B cell (primary cell): ENCODE data around the gene SCN1B. TPM values are rescaled to one million over a fixed set of nuclear protein-coding genes. Genes with fewer than 3 reads are reported as not detected.

ENCODE experiments used
- ATAC-seq: fragments of 200-7000 bp; cut with Tn5 transposase; one replicate; pipeline ENCODE4 v1.10.0; 2021; ENCODE audit warnings: low read depth, mild to moderate bottlenecking, moderate number of reproducible peaks, moderate library complexity
- CTCF ChIA-PET: fragments of 350-600 bp; sonication (Branson Sonifier 250); formaldehyde crosslinking; loops from one replicate; lab custom pipeline; 2021; ENCODE audit warnings: antibody characterized with exemption, inconsistent platforms; lab: Charles Lee
- POLR2A ChIA-PET: fragments of 350-600 bp; sonication (Branson Sonifier 250); formaldehyde crosslinking; loops from one replicate; lab custom pipeline; 2021; ENCODE audit warnings: antibody characterized with exemption; lab: Charles Lee
- DNase-seq: peaks from one replicate; pipeline ENCODE4 v3.0.0; 2013
- H2AFZ ChIP-seq: 2 replicates; pipeline ENCODE4 v1.6.1; 2012; ENCODE audit warnings: mild to moderate bottlenecking, low read depth, low read length; ENCODE audit not compliant: insufficient read depth, poor library complexity, severe bottlenecking
- H3K27ac ChIP-seq, 2 donors: 1 replicate in 1 of 2; 2 replicates in 1 of 2; pipeline ENCODE4 v1.5.1; 2012 to 2013; ENCODE audit warnings: low read length in 2 of 2, mild to moderate bottlenecking in 2 of 2, moderate library complexity in 1 of 2
- H3K27me3 ChIP-seq, 4 experiments: fragments of 200-600 bp in 1 of 4; sonication (generic) in 1 of 4; replicated peaks in 1 of 4; 1 replicate in 2 of 4; 2 replicates in 2 of 4; pipeline versions ENCODE4 v1.6.1 to v1.7.0; 2013 to 2016; ENCODE audit warnings: low read length in 3 of 4, mild to moderate bottlenecking in 2 of 4, mixed read lengths in 1 of 4, moderate library complexity in 1 of 4; ENCODE audit not compliant: insufficient read depth in 4 of 4, control insufficient read depth in 3 of 4; ENCODE audit errors: control extremely low read depth in 1 of 4
- H3K36me3 ChIP-seq, 2 experiments: replicated peaks in 1 of 2; 1 replicate in 1 of 2; 2 replicates in 1 of 2; pipeline versions ENCODE4 v1.6.1 to v1.7.1; 2013; ENCODE audit warnings: low read length in 1 of 2; ENCODE audit not compliant: insufficient read depth in 2 of 2, control insufficient read depth in 1 of 2; ENCODE audit errors: control extremely low read depth in 1 of 2, extremely low read depth in 1 of 2
- H3K4me1 ChIP-seq, 2 donors: fragments of 200-600 bp in 1 of 2; sonication (generic) in 1 of 2; 1 replicate in 1 of 2; 2 replicates in 1 of 2; pipeline versions ENCODE4 v1.5.1 to v1.6.1; 2013 to 2017; ENCODE audit warnings: low read length in 2 of 2; ENCODE audit not compliant: control insufficient read depth in 2 of 2, insufficient read depth in 2 of 2
- H3K4me2 ChIP-seq: replicated peaks from 2 replicates; pipeline ENCODE3; 2012; ENCODE audit warnings: mild to moderate bottlenecking, low read depth, low read length; ENCODE audit not compliant: poor library complexity, severe bottlenecking
- H3K4me3 ChIP-seq, 5 experiments: fragments of 200-600 bp in 1 of 5; sonication (generic) in 1 of 5; 1 replicate in 3 of 5; 2 replicates in 2 of 5; pipeline versions ENCODE4 v1.5.1 to v1.7.0; 2011 to 2016; ENCODE audit warnings: low read length in 4 of 5, mild to moderate bottlenecking in 4 of 5, low read depth in 2 of 5, control low read depth in 1 of 5, moderate library complexity in 1 of 5; ENCODE audit not compliant: insufficient read depth in 1 of 5; ENCODE audit errors: control extremely low read depth in 1 of 5, extremely low read depth in 1 of 5
- H3K79me2 ChIP-seq: fragments of 200-600 bp; sonication (generic); one replicate; pipeline ENCODE4 v1.6.0; 2016; ENCODE audit warnings: low read length; ENCODE audit not compliant: control insufficient read depth, insufficient read depth
- H3K9ac ChIP-seq: fragments of 200-600 bp; sonication (generic); 2 replicates; pipeline ENCODE4 v1.6.1; 2017; ENCODE audit warnings: mild to moderate bottlenecking, low read length, moderate library complexity
- H3K9me3 ChIP-seq, 3 donors: one replicate each; pipeline versions ENCODE4 v1.6.1 to v1.7.1; 2013; ENCODE audit warnings: low read length in 2 of 3; ENCODE audit not compliant: control insufficient read depth in 2 of 3, insufficient read depth in 1 of 3; ENCODE audit errors: control extremely low read depth in 1 of 3
- H4K20me1 ChIP-seq: 2 replicates; pipeline ENCODE4 v1.6.0; 2012; ENCODE audit warnings: mild to moderate bottlenecking, low read length; ENCODE audit not compliant: insufficient read depth, control insufficient read depth, poor library complexity, severe bottlenecking
- H3K27ac Mint-ChIP-seq: one replicate; pipeline ENCODE4 v1.8.0; 2021; ENCODE audit warnings: mixed read lengths
- H3K27me3 Mint-ChIP-seq: one replicate; pipeline ENCODE4 v1.8.0; 2021; ENCODE audit warnings: mixed read lengths
- H3K4me1 Mint-ChIP-seq: one replicate; pipeline ENCODE4 v1.8.0; 2021; ENCODE audit warnings: mixed read lengths
- H3K4me3 Mint-ChIP-seq: one replicate; pipeline ENCODE4 v1.8.0; 2021; ENCODE audit warnings: mixed read lengths
- H3K9me3 Mint-ChIP-seq: one replicate; pipeline ENCODE4 v1.8.0; 2022; ENCODE audit warnings: mixed read lengths; ENCODE audit not compliant: insufficient read depth
- EZH2 ChIP-seq: IDR thresholded peaks from 2 replicates; pipeline ENCODE4 v1.6.1; 2012; ENCODE audit warnings: borderline replicate concordance, low read depth, mild to moderate bottlenecking, moderate library complexity, low read length; ENCODE audit not compliant: insufficient read depth, poor library complexity, severe bottlenecking
- WGBS: methylation state at CpG from one replicate; pipeline ENCODE4 v1.1.5; 2013; ENCODE audit warnings: missing lambda C conversion rate; ENCODE audit not compliant: insufficient coverage; 5-methylcytosine and 5-hydroxymethylcytosine counted together
- intact Hi-C: fragments of 100-400 bp; cut with micrococcal nuclease; formaldehyde crosslinking; loops from one replicate; pipeline ENCODE4 v1.10.0; 2022
- polyA plus RNA-seq: library from polyadenylated mRNA; depleted of rRNA; stranded (reverse); fragments of >200 nt; gene quantifications from 2 replicates; pipeline ENCODE4 v1.2.3, GENCODE V29; 2012
- total RNA-seq, 2 donors: library from RNA; stranded (reverse); fragments of 120-200 nt in 1 of 2; gene quantifications; 1 replicate in 1 of 2; 2 replicates in 1 of 2; pipeline versions ENCODE4 v1.2.3 to v1.2.4, GENCODE V29; 2013 to 2022
- TF ChIP-seq, protein P1 (sequence below): fragments of 200-600 bp; IDR thresholded peaks from one replicate; pipeline ENCODE4 v1.8.0; 2022; ENCODE audit warnings: antibody characterized with exemption, mild to moderate bottlenecking

SCN1B gene
- total and polyA plus RNA-seq, 2 donors (not counting 1 experiment from before 2014, with no cell fraction given), result 0.52 to 0.72 TPM

GRCh38 chr19:35045667-35046300, 15.5 kb downstream of the SCN1B start:
- intact Hi-C loops, result no loop called here
- Histone ChIP-seq H3K9ac (no peak overlapping the region), H3K4me2 (peak overlapping the region; percentile 36), H3K27me3 (peaks cover 0 to 10% (median 3%) of the 10 kb centered on the region in 4 experiments), H3K4me1 (peaks cover 14 to 23% of the 10 kb centered on the region in 2 donors), H4K20me1 (no peaks in the 10 kb centered on the region), H3K4me3 (no peak overlapping the region), H2AFZ (no peak overlapping the region), H3K36me3 (no peaks in the 10 kb centered on the region), H3K79me2 (no peaks in the 10 kb centered on the region), H3K9me3 (no peaks in the 10 kb centered on the region), H3K27ac (no peak overlapping the region)
- Mint-ChIP-seq H3K4me3 (peak overlapping the region; percentile 39), H3K27ac (peak overlapping the region; percentile 56), H3K9me3 (no peaks in the 10 kb centered on the region), H3K27me3 (peaks cover 7% of the 10 kb centered on the region), H3K4me1 (peaks cover 26% of the 10 kb centered on the region)
- CTCF ChIA-PET, result interaction anchor here (0.6 to 2.9 kb wide), 7 partner anchors 10 to 90 kb away, joined by 3 to 16 read pairs (median 4); no protein-coding TSS in a partner anchor
- 3% methylated on average over 9 of the region's 10 CpGs for WGBS
- POLR2A ChIA-PET, result no interaction called here
- DNase-seq, result peak; percentile 73
- peak; percentile 80 for ATAC-seq
- TF ChIP-seq, protein P1, sequence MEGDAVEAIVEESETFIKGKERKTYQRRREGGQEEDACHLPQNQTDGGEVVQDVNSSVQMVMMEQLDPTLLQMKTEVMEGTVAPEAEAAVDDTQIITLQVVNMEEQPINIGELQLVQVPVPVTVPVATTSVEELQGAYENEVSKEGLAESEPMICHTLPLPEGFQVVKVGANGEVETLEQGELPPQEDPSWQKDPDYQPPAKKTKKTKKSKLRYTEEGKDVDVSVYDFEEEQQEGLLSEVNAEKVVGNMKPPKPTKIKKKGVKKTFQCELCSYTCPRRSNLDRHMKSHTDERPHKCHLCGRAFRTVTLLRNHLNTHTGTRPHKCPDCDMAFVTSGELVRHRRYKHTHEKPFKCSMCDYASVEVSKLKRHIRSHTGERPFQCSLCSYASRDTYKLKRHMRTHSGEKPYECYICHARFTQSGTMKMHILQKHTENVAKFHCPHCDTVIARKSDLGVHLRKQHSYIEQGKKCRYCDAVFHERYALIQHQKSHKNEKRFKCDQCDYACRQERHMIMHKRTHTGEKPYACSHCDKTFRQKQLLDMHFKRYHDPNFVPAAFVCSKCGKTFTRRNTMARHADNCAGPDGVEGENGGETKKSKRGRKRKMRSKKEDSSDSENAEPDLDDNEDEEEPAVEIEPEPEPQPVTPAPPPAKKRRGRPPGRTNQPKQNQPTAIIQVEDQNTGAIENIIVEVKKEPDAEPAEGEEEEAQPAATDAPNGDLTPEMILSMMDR, result no peak
- no peak for TF ChIP-seq EZH2

DNA sequence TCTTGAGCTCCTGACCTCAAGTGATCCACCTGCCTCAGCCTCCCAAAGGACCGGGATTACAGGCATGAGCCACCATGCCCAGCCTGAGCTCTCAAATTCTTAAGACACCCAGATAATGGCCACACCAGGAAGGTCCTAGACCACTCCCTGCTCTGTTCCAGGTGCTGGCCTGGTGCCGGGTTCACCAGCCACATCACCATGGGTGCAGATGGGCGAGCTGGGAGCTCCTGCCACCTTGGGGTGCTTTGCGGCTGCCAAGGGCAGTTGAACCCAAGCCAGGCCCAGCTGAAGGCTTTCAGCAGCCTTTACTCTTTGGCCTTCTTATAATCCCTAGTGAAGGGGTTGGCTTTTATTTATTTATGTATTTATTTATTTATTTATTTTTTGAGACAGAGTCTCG, 16.2 kb downstream of the SCN1B start:
- Histone ChIP-seq H3K4me1 (peaks cover 8 to 16% of the 10 kb centered on the region in 2 donors), H2AFZ (no peak overlapping the region), H3K36me3 (no peaks in the 10 kb centered on the region), H3K27me3 (peaks cover 0 to 4% (median 2%) of the 10 kb centered on the region in 4 experiments), H3K79me2 (no peaks in the 10 kb centered on the region), H3K27ac (no peak overlapping the region), H4K20me1 (no peaks in the 10 kb centered on the region), H3K9me3 (no peaks in the 10 kb centered on the region), H3K9ac (no peak overlapping the region), H3K4me2 (no peak overlapping the region), H3K4me3 (no peak overlapping the region)
- TF ChIP-seq, protein P1, result no peak
- TF ChIP-seq EZH2, result no peak
- 95% methylated on average over 3 of the region's 5 CpGs for WGBS
- peaks cover 20% of the 10 kb centered on the region for H3K4me1 Mint-ChIP-seq
- intact Hi-C loops, result no loop called here
- H3K9me3 Mint-ChIP-seq, result no peaks in the 10 kb centered on the region
- ChIA-PET POLR2A (no interaction called here), CTCF (interaction anchor here (0.6 to 2.1 kb wide), 4 partner anchors 9 to 74 kb away, joined by 3 to 7 read pairs (median 4); no protein-coding TSS in a partner anchor)
- peaks cover 7% of the 10 kb centered on the region for H3K27me3 Mint-ChIP-seq
- DNase-seq (no peak), ATAC-seq (no peak)
- no peak overlapping the region for H3K4me3 Mint-ChIP-seq
- no peak overlapping the region for H3K27ac Mint-ChIP-seq
